Measurements from ENCODE around the gene HOXB4. TPM values are rescaled to one million over a fixed set of nuclear protein-coding genes. Genes with fewer than 3 reads are reported as not detected.

Gene HOXB4
- total and polyA plus RNA-seq, 2 of the 4 experiments (the other 2 are of a cell fraction): 2.0 to 8.5 TPM

GRCh38 chr17:48593126-48593829, 15.1 kb upstream of the HOXB4 start, which contains the start of gene HOXB5:
Gene HOXB5, minus strand, starts transcription at chr17:48593779. Its CDS starts 97 bp downstream, at chr17:48593682.
- peak within 1 kb of the TSS; percentile 99 for H2BK5ac ChIP-seq (ENCODE audit: low read depth, low read length, poor library complexity, severe bottlenecking)
- dilution Hi-C loops (cut with HindIII; ENCODE audit: low sequenced_read_pairs, unreplicated experiment): no loop called here
- H4K91ac ChIP-seq (ENCODE audit: insufficient read depth, low read depth, low read length): peak within 1 kb of the TSS; percentile 99
- no TSS peak for BruUV-seq (replicated peaks)
- peak within 1 kb of the TSS; percentile 91 for H3K4me3 ChIP-seq (ENCODE audit: insufficient read depth, low read depth, low read length)
- H3K9me3 ChIP-seq (ENCODE audit: control insufficient read depth, insufficient read depth, low read length): no peaks in the 10 kb centered on the region
- H4K5ac ChIP-seq (ENCODE audit: low read depth, low read length): peak within 1 kb of the TSS; percentile 78
- no peaks in the 10 kb centered on the region for H3K9me1 ChIP-seq (ENCODE audit: insufficient read depth, low read length)
- CTCF ChIA-PET: interaction anchor here (0.6 to 1.8 kb wide), 7 partner anchors 10 to 289 kb away, joined by 3 to 6 read pairs (median 3); no protein-coding TSS in a partner anchor
- H2AK9ac ChIP-seq (replicated peaks; ENCODE audit: low read depth, low read length, poor library complexity): peak within 1 kb of the TSS; percentile 94
- H3K4me2 ChIP-seq (ENCODE audit: low read depth, low read length): peak within 1 kb of the TSS; percentile 83
- peak within 1 kb of the TSS; percentile 98 for H3K14ac ChIP-seq (replicated peaks; ENCODE audit: low read depth, low read length)
- POLR2A ChIA-PET (ENCODE audit: unreplicated experiment): interaction anchor here (0.6 to 3.1 kb wide), 7 partner anchors 24 to 257 kb away, joined by 3 to 14 read pairs (median 4); no protein-coding TSS in a partner anchor
- peaks cover 7% of the 10 kb centered on the region; the same call in 1 of the 2 replicates for H4K20me1 ChIP-seq (ENCODE audit: insufficient read depth, low read length)
- peak within 1 kb of the TSS; percentile 81 to 99 for H4K8ac ChIP-seq (ENCODE audit: low read depth in 2 of 2, low read length in 2 of 2)
- peak within 1 kb of the TSS; percentile 99 for H3K27ac ChIP-seq (ENCODE audit: insufficient read depth, low read length)
- ATAC-seq (ENCODE audit: low read depth) (no peak), DNase-seq (peak; percentile 22)
- TF ChIP-seq BHLHE40 (IDR thresholded peaks at IDR 0.05; ENCODE audit: low read depth, low read length): no peak
- TF ChIP-seq MXI1 (IDR thresholded peaks at IDR 0.05; ENCODE audit: borderline replicate concordance, low read depth, low read length): no peak
- no peak for TF ChIP-seq POLR2A (IDR thresholded peaks at IDR 0.05; ENCODE audit: low read depth, low read length)
- no peak for TF ChIP-seq NFE2L2 (IDR thresholded peaks at IDR 0.05; ENCODE audit: low read depth, low read length)
- no peak for TF ChIP-seq RAD21 (IDR thresholded peaks at IDR 0.05; ENCODE audit: low read length)
- no peak for TF ChIP-seq CEBPB (IDR thresholded peaks at IDR 0.05; ENCODE audit: low read depth, low read length)
- TF ChIP-seq MAZ (IDR thresholded peaks at IDR 0.05; ENCODE audit: borderline replicate concordance, low read depth, low read length): no peak
- TF ChIP-seq RFX5 (IDR thresholded peaks at IDR 0.05; ENCODE audit: low read depth, low read length): no peak
- no peak for TF ChIP-seq MAFK (IDR thresholded peaks at IDR 0.05; ENCODE audit: low read depth, low read length)
- TF ChIP-seq USF2 (IDR thresholded peaks at IDR 0.05; ENCODE audit: low read depth, low read length): no peak
- peak within 1 kb of the TSS; percentile 78 for H2AFZ ChIP-seq (replicated peaks; ENCODE audit: low read length, poor library complexity)
- no peaks in the 10 kb centered on the region for H3K27me3 ChIP-seq (ENCODE audit: control insufficient read depth, insufficient read depth, low read length)
- H3K36me3 ChIP-seq (ENCODE audit: control insufficient read depth, insufficient read depth, low read length): peaks cover 14% of the 10 kb centered on the region; the same call in 1 of the 2 replicates
- in situ Hi-C loops (cut with MboI; ENCODE audit: low sequenced_read_pairs): loop anchor here (10.0 kb wide), 1 partner anchor 568 kb away; no protein-coding TSS in a partner anchor
- peak within 1 kb of the TSS; percentile 99 for H3K23ac ChIP-seq (ENCODE audit: low read depth, low read length)
- H3K4me1 ChIP-seq (ENCODE audit: control insufficient read depth, insufficient read depth, low read length): peaks cover 9% of the 10 kb centered on the region
- peak within 1 kb of the TSS; percentile 77; the same call in 2 of the 3 replicates for H2BK15ac ChIP-seq (ENCODE audit: low read depth, low read length)
- 0% methylated on average over 38 of the region's 50 CpGs; no CpG with 5 or more reads in 1 of the 2 experiments for WGBS, 2 experiments (ENCODE audit: extremely low coverage in 2 of 2, insufficient read length in 1 of 2)
- peak within 1 kb of the TSS; percentile 93 for H2BK120ac ChIP-seq (ENCODE audit: low read depth, low read length)
- H2BK20ac ChIP-seq (ENCODE audit: low read depth, low read length): peak within 1 kb of the TSS; percentile 53
- peak within 1 kb of the TSS; percentile 95 for H3K4ac ChIP-seq (ENCODE audit: low read depth, low read length)
- intact Hi-C loops (cut with micrococcal nuclease): loop anchor here (1.0 to 2.0 kb wide), 2 partner anchors 22 to 257 kb away; no protein-coding TSS in a partner anchor
- peak within 1 kb of the TSS; percentile 100 for H3K9ac ChIP-seq (ENCODE audit: low read depth, low read length)
- peak within 1 kb of the TSS; percentile 100 for H3K56ac ChIP-seq (ENCODE audit: extremely low read depth, insufficient read depth, low read length)
- peak within 1 kb of the TSS; percentile 81 for H3K18ac ChIP-seq (ENCODE audit: low read depth, low read length)
- peak within 1 kb of the TSS; percentile 85 for H2AK5ac ChIP-seq (ENCODE audit: low read depth, low read length)
- H3K79me1 ChIP-seq (ENCODE audit: low read depth in 1 of 2, low read length in 2 of 2): peaks cover 0 to 1% of the 10 kb centered on the region in 2 experiments; a peak in 2 of 4 replicates
